GM12891 (cell line): ENCODE measurements around the gene PXDN.

Experiments
- DNase-seq: peaks from one replicate; pipeline ENCODE4 v3.0.0; 2011; ENCODE audit warnings: low spot score; ENCODE audit not compliant: insufficient read length
- FAIRE-seq: peaks from 2 replicates; lab custom pipeline; 2011; peaks lifted over from hg19 to GRCh38; lab: Jason Lieb, UNC
- PAX5 ChIP-seq: IDR thresholded peaks from 2 replicates; pipeline ENCODE4 v1.6.1; 2011; ENCODE audit warnings: low read length, moderate library complexity, mild to moderate bottlenecking; ENCODE audit not compliant: insufficient read depth, severe bottlenecking
- POLR2A ChIP-seq: IDR thresholded peaks from 2 replicates; pipeline ENCODE4 v1.6.1; 2011; ENCODE audit warnings: low read depth, low read length, control low read depth
- POLR2AphosphoS5 ChIP-seq: IDR thresholded peaks from 2 replicates; pipeline ENCODE4 v1.6.1; 2011; ENCODE audit warnings: low read depth, low read length, control low read depth
- POU2F2 ChIP-seq: IDR thresholded peaks from 2 replicates; pipeline ENCODE4 v1.6.1; 2011; ENCODE audit warnings: low read depth, mild to moderate bottlenecking, control low read depth, low read length, moderate library complexity
- SPI1 ChIP-seq: IDR thresholded peaks from 2 replicates; pipeline ENCODE4 v1.6.1; 2011; ENCODE audit warnings: low read depth, low read length, control low read depth
- TAF1 ChIP-seq: IDR thresholded peaks from 2 replicates; pipeline ENCODE4 v1.6.1; 2011; ENCODE audit warnings: low read depth, low read length, control low read depth

The PXDN gene

GRCh38 chr2:1777781-1778180 lies 33.5 kb upstream of the PXDN start:
- no peak for TF ChIP-seq POLR2A
- TF ChIP-seq PAX5 = no peak
- TF ChIP-seq POLR2AphosphoS5 = no peak
- no peak for TF ChIP-seq TAF1
- no peak for TF ChIP-seq POU2F2
- no peak for TF ChIP-seq SPI1
- FAIRE-seq (no peak), DNase-seq (no peak)

- FAIRE-seq = no peak
- TF ChIP-seq PAX5 = no peak
- no peak for TF ChIP-seq TAF1
- TF ChIP-seq POU2F2 = no peak
- TF ChIP-seq SPI1 = no peak
- no peak for TF ChIP-seq POLR2A
- TF ChIP-seq POLR2AphosphoS5 = no peak
These were observed 32.8 kb upstream of the PXDN start for GRCh38 chr2:1777156-1777555.

DNA sequence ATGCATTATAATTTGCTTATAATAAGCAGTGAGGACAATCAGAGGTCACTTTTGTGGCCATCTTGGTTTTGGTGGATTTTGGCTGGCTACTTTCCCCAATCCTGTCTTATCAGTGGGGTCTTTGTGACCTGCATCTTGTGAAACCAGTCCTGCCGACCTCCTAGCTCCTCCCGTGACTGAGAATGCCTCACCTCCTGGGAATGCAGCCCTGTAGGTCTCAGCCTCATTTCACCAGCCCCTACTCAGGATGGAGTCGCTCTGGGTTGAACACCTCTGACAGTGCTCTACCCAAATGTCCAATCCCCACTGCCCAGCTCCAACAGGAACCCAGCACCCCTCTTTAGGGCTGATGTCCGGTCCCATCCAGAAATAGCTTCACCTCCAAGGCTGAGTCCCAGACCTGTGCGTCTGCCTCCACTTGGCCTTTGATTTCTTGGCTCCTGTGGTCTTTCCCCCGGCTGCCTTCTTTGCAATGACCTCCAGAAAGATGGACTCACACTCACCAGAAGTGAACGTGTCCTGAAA lies 31.3 kb upstream of the PXDN start:
- TF ChIP-seq POU2F2 (no peak), TAF1 (no peak), SPI1 (no peak), POLR2AphosphoS5 (no peak), PAX5 (no peak), POLR2A (no peak)
- FAIRE-seq (no peak), DNase-seq (no peak)

More at GRCh38 chr2:1777156-1777555, 32.8 kb upstream of the PXDN start:
- no peak for DNase-seq

DNA sequence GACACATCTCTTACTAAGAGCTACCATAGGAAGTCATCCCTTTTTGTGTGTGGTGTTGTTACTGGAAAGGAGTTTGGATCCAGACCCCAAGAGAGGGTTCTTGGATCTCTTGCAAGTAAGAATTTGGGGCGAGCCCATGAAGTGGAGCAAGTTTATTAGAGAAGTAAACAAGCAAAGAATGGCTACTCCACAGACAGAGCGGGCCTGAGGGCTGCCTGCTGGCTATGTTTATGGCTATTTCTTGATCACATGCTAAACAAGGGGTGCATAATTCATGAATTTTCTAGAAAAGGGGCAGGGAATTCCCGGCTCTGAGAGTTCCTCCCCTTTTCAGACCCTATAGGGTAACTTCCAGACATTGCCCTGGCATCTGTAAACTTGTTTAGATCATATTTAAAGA lies 30.6 kb upstream of the PXDN start:
- TF ChIP-seq POLR2A = no peak
- no peak for TF ChIP-seq POU2F2
- no peak for TF ChIP-seq TAF1
- TF ChIP-seq SPI1 = no peak
- TF ChIP-seq PAX5 = no peak
- TF ChIP-seq POLR2AphosphoS5 = no peak
- no peak for FAIRE-seq
- no peak for DNase-seq

- TF ChIP-seq POLR2AphosphoS5 = no peak
- no peak for TF ChIP-seq PAX5
- TF ChIP-seq SPI1 = no peak
- no peak for TF ChIP-seq POLR2A
- no peak for TF ChIP-seq POU2F2
- no peak for TF ChIP-seq TAF1
- DNase-seq (no peak), FAIRE-seq (no peak)
These were observed 29.6 kb upstream of the PXDN start for GRCh38 chr2:1773883-1774282.

DNA sequence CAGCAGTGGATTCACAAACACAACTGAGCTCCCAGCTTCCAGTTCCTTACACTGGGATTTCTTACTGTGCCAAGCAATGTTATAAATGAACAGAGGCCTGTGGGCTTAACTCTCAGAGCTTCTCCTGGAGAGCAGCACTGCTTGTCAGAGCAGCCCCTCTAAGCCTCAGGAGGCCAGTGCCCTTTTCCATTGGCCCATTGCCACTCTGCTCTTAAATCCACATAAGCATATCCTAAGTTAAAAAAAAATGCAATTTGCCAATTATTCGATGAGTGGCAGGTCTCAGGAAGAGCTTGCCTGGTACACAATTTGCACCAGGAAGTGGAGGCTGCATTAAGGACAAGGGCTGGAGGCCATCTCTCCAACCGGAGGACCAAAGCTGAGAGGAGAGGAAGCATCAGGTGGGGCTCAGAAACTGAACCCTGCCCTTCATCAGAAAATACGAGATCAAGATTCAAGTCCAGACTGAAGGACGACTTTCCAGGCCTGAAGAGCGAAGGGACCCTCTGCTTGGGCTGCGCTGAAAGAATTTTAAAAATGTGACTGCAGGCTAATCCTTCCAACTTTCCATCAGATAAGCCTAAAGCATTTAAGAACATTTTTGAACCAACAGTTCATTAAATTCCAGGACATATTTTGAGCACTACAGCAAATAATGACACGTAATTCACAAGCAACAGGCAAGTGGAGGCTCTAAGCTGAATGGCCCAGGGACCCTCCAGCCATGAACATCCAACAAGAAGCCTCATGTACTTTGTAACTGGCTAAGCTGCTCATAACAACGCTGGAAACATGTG lies 28.4 kb upstream of the PXDN start:
- TF ChIP-seq POLR2A = no peak
- TF ChIP-seq PAX5 = no peak
- TF ChIP-seq POLR2AphosphoS5 = no peak
- no peak for TF ChIP-seq POU2F2
- no peak for TF ChIP-seq TAF1
- TF ChIP-seq SPI1 = no peak
- no peak for DNase-seq
- FAIRE-seq = no peak

DNA sequence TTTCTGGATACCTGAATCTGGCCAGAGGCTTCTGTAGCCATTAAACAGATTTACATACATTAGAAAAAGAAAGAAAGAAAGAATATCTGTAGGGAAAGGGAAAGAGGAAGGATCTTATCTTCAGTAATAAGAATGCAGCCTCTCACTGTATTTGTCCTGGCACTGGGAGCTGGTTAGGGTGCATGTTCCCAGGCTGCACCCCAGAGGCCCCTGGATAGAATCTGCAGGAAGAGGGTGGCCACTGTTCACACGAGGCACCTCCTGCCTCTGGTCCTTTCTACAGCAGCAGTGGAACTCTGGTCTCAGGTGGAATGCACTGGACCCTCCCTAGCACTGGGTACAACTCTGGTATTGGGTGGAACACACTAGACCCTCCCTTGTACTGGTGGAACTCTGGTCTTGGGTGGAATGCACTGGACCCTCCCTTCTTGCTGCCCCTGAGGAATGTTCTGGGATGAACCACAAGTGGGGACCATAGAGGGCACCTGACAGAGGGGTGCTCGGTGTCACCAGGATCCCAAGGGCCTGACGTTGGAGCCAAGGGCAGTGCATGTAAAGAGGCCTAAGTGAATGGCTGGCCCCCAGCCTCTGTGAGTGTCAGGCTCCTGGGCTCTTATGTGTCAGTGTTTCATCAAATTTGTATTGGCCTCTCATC lies 27.4 kb upstream of the PXDN start:
- no peak for TF ChIP-seq POLR2A
- no peak for TF ChIP-seq POU2F2
- no peak for TF ChIP-seq PAX5
- no peak for TF ChIP-seq TAF1
- no peak for TF ChIP-seq SPI1
- no peak for TF ChIP-seq POLR2AphosphoS5
- FAIRE-seq = no peak
- no peak for DNase-seq

DNA sequence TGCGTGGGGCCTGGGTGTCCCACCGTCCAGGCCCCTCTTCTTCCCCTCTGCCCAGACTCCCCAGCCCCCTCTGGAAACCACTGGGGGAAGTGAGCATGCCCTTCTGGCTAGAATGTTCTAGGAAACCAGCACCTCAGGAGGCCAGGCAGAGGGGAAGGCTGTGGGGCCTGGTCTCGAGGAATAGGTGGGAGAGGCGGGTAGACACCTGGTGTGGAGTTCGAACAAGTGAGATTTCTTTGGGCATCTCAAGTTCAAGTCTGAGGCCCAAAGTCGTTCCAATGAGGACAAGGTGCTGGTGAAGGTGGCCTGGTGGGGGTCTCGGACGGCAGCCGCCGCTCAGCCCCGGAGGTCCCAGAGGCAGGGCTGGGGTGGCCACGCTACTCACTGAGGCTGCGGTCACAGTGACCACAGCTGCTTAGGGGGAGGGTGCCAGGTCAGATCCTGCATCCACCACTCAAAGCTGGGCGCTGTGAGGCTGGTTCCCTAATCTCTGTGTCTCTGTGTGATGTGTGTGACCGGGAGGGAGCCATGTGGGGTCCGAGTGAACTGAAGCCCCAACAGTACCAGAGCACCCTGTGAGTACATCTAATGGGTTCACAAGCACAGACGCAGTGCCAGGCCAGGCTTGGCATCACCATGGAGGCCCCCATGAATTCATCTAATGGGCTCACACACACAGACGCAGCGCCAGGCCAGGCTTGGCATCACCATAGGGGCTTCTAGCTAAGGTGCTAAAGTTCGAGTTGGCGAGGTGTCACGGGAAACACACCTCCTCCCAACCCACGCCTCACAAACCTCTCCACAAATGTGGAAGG lies 26.5 kb upstream of the PXDN start:
- FAIRE-seq (no peak), DNase-seq (no peak)
- TF ChIP-seq SPI1 (no peak), POLR2AphosphoS5 (no peak), TAF1 (no peak), PAX5 (no peak), POLR2A (no peak)
